ENCODE results near the gene NAA16.

- TF ChIP-seq CTCF (IDR thresholded peaks at IDR 0.05) (no peak), POLR2A (IDR thresholded peaks at IDR 0.05; ENCODE audit: low read depth) (no peak), EP300 (IDR thresholded peaks at IDR 0.05) (no peak), POLR2AphosphoS5 (IDR thresholded peaks at IDR 0.05) (no peak)
These were observed 8.3 kb upstream of the NAA16 start for GRCh38 chr13:41302743-41303142.
